Endothelial cell of umbilical vein (primary cell): ENCODE measurements around the gene PIGT. TPM values are rescaled to one million over a fixed set of nuclear protein-coding genes. Genes with fewer than 3 reads are reported as not detected.

ENCODE experiments used
- BruUV-seq: library from RNA; stranded (reverse); fragments of 400-500 nt; replicated peaks from 2 replicates; lab custom pipeline; 2021; lab: Mats Ljungman, UMichigan
- CTCF ChIA-PET: fragments of 300-600, 350-600 bp; sonication (Branson Sonifier 250); formaldehyde crosslinking; loops from one replicate; lab custom pipeline; 2021; ENCODE audit warnings: antibody characterized with exemption, inconsistent platforms; lab: Charles Lee
- POLR2A ChIA-PET: fragments of 300-600, 350-600 bp; sonication (Branson Sonifier 250); formaldehyde crosslinking; loops from one replicate; lab custom pipeline; 2021; ENCODE audit warnings: antibody characterized with exemption, inconsistent platforms; lab: Charles Lee
- DNase-seq: peaks from one replicate; pipeline ENCODE4 v3.0.0-alpha.2; 2011; ENCODE audit warnings: low read depth, low spot score
- FAIRE-seq: peaks from 2 replicates; lab custom pipeline; 2011; peaks lifted over from hg19 to GRCh38; lab: Jason Lieb, UNC
- H2AFZ ChIP-seq: 2 replicates; pipeline ENCODE4 v1.6.0; 2012; ENCODE audit warnings: low read depth, low read length, control low read depth, inconsistent platforms
- H3K27ac ChIP-seq: 2 replicates; pipeline ENCODE4 v1.5.1; 2011; ENCODE audit warnings: low read depth, mild to moderate bottlenecking, control low read depth, low read length, moderate library complexity; ENCODE audit not compliant: insufficient read depth
- H3K27me3 ChIP-seq, 2 experiments: 2 replicates each; pipeline versions ENCODE4 v1.6.0 to v1.6.1; 2011; ENCODE audit warnings: low read length in 2 of 2, mixed read lengths in 1 of 2; ENCODE audit not compliant: control insufficient read depth in 2 of 2, insufficient read depth in 2 of 2
- H3K36me3 ChIP-seq, 2 experiments: 2 replicates in 1 of 2; 3 replicates in 1 of 2; pipeline ENCODE4 v1.5.1; 2011; ENCODE audit warnings: low read length in 2 of 2, mild to moderate bottlenecking in 1 of 2, moderate library complexity in 1 of 2; ENCODE audit not compliant: control insufficient read depth in 2 of 2, insufficient read depth in 2 of 2; ENCODE audit errors: extremely low read depth in 1 of 2
- H3K4me1 ChIP-seq: 3 replicates; pipeline ENCODE4 v1.5.1; 2011; ENCODE audit warnings: mild to moderate bottlenecking, low read length; ENCODE audit not compliant: control insufficient read depth, insufficient read depth; ENCODE audit errors: extremely low read depth
- H3K4me2 ChIP-seq: 2 replicates; pipeline ENCODE4 v1.6.1; 2011; ENCODE audit warnings: low read length, control low read depth, mixed read lengths; ENCODE audit not compliant: insufficient read depth
- H3K4me3 ChIP-seq, 3 experiments: fragments of 200-600 bp in 1 of 3; sonication (generic), shearing (Covaris generic) in 1 of 3; replicated peaks in 1 of 3; 2 replicates each; pipeline ENCODE4 v1.5.1; 2011 to 2016; ENCODE audit warnings: control low read depth in 3 of 3, low read length in 3 of 3, mild to moderate bottlenecking in 2 of 3, inconsistent platforms in 1 of 3, low read depth in 1 of 3, moderate library complexity in 1 of 3; ENCODE audit not compliant: insufficient read depth in 1 of 3
- H3K79me2 ChIP-seq: 2 replicates; pipeline ENCODE4 v1.6.0; 2012; ENCODE audit warnings: low read length, inconsistent platforms; ENCODE audit not compliant: control insufficient read depth, insufficient read depth
- H3K9ac ChIP-seq: replicated peaks from 2 replicates; pipeline ENCODE3; 2011; ENCODE audit warnings: low read length, control low read depth; ENCODE audit not compliant: insufficient read depth; ENCODE audit errors: extremely low read depth
- H3K9me1 ChIP-seq: replicated peaks from 3 replicates; pipeline ENCODE4 v1.6.0; 2011; ENCODE audit warnings: mild to moderate bottlenecking, low read length; ENCODE audit not compliant: control insufficient read depth, insufficient read depth; ENCODE audit errors: extremely low read depth
- H3K9me3 ChIP-seq: replicated peaks from 2 replicates; pipeline ENCODE4 v1.5.1; 2012; ENCODE audit warnings: low read length, inconsistent platforms; ENCODE audit not compliant: control insufficient read depth, insufficient read depth
- H4K20me1 ChIP-seq: replicated peaks from 2 replicates; pipeline ENCODE3; 2011; ENCODE audit warnings: mild to moderate bottlenecking, low read length; ENCODE audit not compliant: control insufficient read depth, insufficient read depth; ENCODE audit errors: extremely low read depth
- CTCF ChIP-seq, 2 donors: IDR thresholded peaks; 1 replicate in 1 of 2; 2 replicates in 1 of 2; pipeline ENCODE4 v1.5.1; 2011; ENCODE audit warnings: low read length in 2 of 2, mild to moderate bottlenecking in 2 of 2, moderate library complexity in 2 of 2, control low read depth in 1 of 2, inconsistent platforms in 1 of 2, low read depth in 1 of 2; ENCODE audit not compliant: insufficient read depth in 1 of 2; ENCODE audit errors: extremely low read depth in 1 of 2
- EZH2 ChIP-seq: IDR thresholded peaks from 2 replicates; pipeline ENCODE4 v1.6.1; 2012; ENCODE audit warnings: borderline replicate concordance, low read depth, mild to moderate bottlenecking, moderate library complexity, low read length, inconsistent platforms; ENCODE audit not compliant: severe bottlenecking
- FOS ChIP-seq: IDR thresholded peaks from 2 replicates; pipeline ENCODE4 v1.6.1; 2011; ENCODE audit warnings: mild to moderate bottlenecking, low read length, moderate library complexity, borderline replicate concordance; ENCODE audit not compliant: insufficient read depth
- GATA2 ChIP-seq: IDR thresholded peaks from 2 replicates; pipeline ENCODE4 v1.7.0; 2011; ENCODE audit warnings: low read depth, mild to moderate bottlenecking, moderate library complexity, mixed read lengths, low read length; ENCODE audit not compliant: insufficient read length, insufficient read depth
- JUN ChIP-seq: IDR thresholded peaks from 2 replicates; pipeline ENCODE4 v1.6.1; 2011; ENCODE audit warnings: borderline replicate concordance, low read depth; ENCODE audit not compliant: insufficient read length, insufficient read depth
- MAX ChIP-seq: IDR thresholded peaks from 2 replicates; pipeline ENCODE4 v1.6.1; 2011; ENCODE audit not compliant: insufficient read depth, insufficient read length
- MYC ChIP-seq: IDR thresholded peaks from one replicate; pipeline ENCODE4 v1.6.1; 2011; ENCODE audit warnings: mild to moderate bottlenecking, low read depth, low read length
- POLR2A ChIP-seq: IDR thresholded peaks from 2 replicates; pipeline ENCODE4 v1.6.1; 2012; ENCODE audit warnings: low read depth, mild to moderate bottlenecking, control low read depth, low read length
- POLR2AphosphoS5 ChIP-seq: IDR thresholded peaks from 2 replicates; pipeline ENCODE4 v1.6.1; 2012; ENCODE audit warnings: low read depth, mild to moderate bottlenecking, control low read depth, low read length, moderate library complexity; ENCODE audit not compliant: insufficient read depth
- dilution Hi-C: fragments of 300-500 bp; cut with MboI; formaldehyde crosslinking; loops from one replicate; pipeline ENCODE4 v1.15.0; 2019; ENCODE audit warnings: low sequenced_read_pairs; ENCODE audit not compliant: extremely low pct_ligation_motif_present
- intact Hi-C: fragments of 100-400 bp; cut with micrococcal nuclease; formaldehyde crosslinking; loops from one replicate; pipeline ENCODE4 v1.10.0; 2022
- polyA plus RNA-seq, 4 experiments: library from polyadenylated mRNA; depleted of rRNA in 3 of 4; stranded (reverse) in 3 of 4; unstranded in 1 of 4; fragments of >200 nt; gene quantifications; 2 replicates each; pipeline versions ENCODE4 v1.2.1 to v1.2.3, GENCODE V29; 2011 to 2012; ENCODE audit warnings: missing spikeins in 1 of 4
- total RNA-seq: library from RNA; stranded (reverse); gene quantifications from 2 replicates; pipeline ENCODE4 v1.2.3, GENCODE V29; 2021

PIGT gene
- total and polyA plus RNA-seq, 2 donors (not counting 3 experiments of a cell fraction or from before 2014, with no cell fraction given) = 96.8 to 143 TPM

GRCh38 chr20:45467172-45467571, 51.2 kb downstream of the PIGT start:
- Histone ChIP-seq H3K4me1 (peaks cover 4% of the 10 kb centered on the region), H3K27ac (no peak overlapping the region), H3K4me3 (no peak overlapping the region), H3K9ac (no peak overlapping the region), H4K20me1 (no peaks in the 10 kb centered on the region), H3K79me2 (no peaks in the 10 kb centered on the region), H3K9me1 (no peaks in the 10 kb centered on the region), H3K4me2 (no peak overlapping the region), H2AFZ (no peak overlapping the region), H3K36me3 (no peaks in the 10 kb centered on the region), H3K27me3 (peaks cover 54 to 74% of the 10 kb centered on the region in 2 experiments), H3K9me3 (no peaks in the 10 kb centered on the region)
- intact Hi-C loops (no loop called here), dilution Hi-C loops (no loop called here)
- FAIRE-seq (no peak), DNase-seq (no peak)
- ChIA-PET CTCF (interaction anchor here (1.0 to 1.8 kb wide), 3 partner anchors 9 to 93 kb away, joined by 3 to 4 read pairs (median 3); no protein-coding TSS in a partner anchor), POLR2A (no interaction called here)
- no TSS peak for BruUV-seq
- no peak for TF ChIP-seq CTCF (IDR thresholded peaks at IDR 0.05; ENCODE audit: extremely low read depth in 1 of 2, insufficient read depth in 1 of 2, low read depth in 1 of 2, low read length in 2 of 2)
- no peak for TF ChIP-seq MYC
- TF ChIP-seq MAX = no peak
- TF ChIP-seq FOS = no peak
- no peak for TF ChIP-seq POLR2A
- no peak for TF ChIP-seq JUN

- Histone ChIP-seq H4K20me1 (no peaks in the 10 kb centered on the region), H2AFZ (no peak overlapping the region), H3K9me3 (no peaks in the 10 kb centered on the region), H3K4me3 (no peak overlapping the region), H3K9ac (no peak overlapping the region), H3K79me2 (no peaks in the 10 kb centered on the region), H3K36me3 (no peaks in the 10 kb centered on the region), H3K4me2 (no peak overlapping the region), H3K4me1 (peaks cover 4% of the 10 kb centered on the region), H3K27me3 (peaks cover 52 to 71% of the 10 kb centered on the region in 2 experiments), H3K9me1 (no peaks in the 10 kb centered on the region), H3K27ac (no peak overlapping the region)
- dilution Hi-C loops = no loop called here
- no peak for DNase-seq
- intact Hi-C loops = no loop called here
- BruUV-seq = no TSS peak
- CTCF ChIA-PET = interaction anchor here (1.0 to 1.8 kb wide), 4 partner anchors 9 to 423 kb away, joined by 3 to 4 read pairs (median 3); no protein-coding TSS in a partner anchor
- POLR2A ChIA-PET = no interaction called here
- TF ChIP-seq MAX = no peak
- TF ChIP-seq FOS = no peak
- no peak for TF ChIP-seq CTCF (IDR thresholded peaks at IDR 0.05; ENCODE audit: extremely low read depth in 1 of 2, insufficient read depth in 1 of 2, low read depth in 1 of 2, low read length in 2 of 2)
- TF ChIP-seq MYC = no peak
- TF ChIP-seq EZH2 = no peak
- no peak for TF ChIP-seq GATA2
- no peak for TF ChIP-seq JUN
- TF ChIP-seq POLR2A = no peak
- no peak for TF ChIP-seq POLR2AphosphoS5
- no peak for FAIRE-seq
Measured at GRCh38 chr20:45467861-45468260, 51.9 kb downstream of the PIGT start.
